ENCODE data around the gene TMEM167A.

The TMEM167A gene
- total RNA-seq, result 77.6 to 81.4 reads per million in 2 donors

DNA sequence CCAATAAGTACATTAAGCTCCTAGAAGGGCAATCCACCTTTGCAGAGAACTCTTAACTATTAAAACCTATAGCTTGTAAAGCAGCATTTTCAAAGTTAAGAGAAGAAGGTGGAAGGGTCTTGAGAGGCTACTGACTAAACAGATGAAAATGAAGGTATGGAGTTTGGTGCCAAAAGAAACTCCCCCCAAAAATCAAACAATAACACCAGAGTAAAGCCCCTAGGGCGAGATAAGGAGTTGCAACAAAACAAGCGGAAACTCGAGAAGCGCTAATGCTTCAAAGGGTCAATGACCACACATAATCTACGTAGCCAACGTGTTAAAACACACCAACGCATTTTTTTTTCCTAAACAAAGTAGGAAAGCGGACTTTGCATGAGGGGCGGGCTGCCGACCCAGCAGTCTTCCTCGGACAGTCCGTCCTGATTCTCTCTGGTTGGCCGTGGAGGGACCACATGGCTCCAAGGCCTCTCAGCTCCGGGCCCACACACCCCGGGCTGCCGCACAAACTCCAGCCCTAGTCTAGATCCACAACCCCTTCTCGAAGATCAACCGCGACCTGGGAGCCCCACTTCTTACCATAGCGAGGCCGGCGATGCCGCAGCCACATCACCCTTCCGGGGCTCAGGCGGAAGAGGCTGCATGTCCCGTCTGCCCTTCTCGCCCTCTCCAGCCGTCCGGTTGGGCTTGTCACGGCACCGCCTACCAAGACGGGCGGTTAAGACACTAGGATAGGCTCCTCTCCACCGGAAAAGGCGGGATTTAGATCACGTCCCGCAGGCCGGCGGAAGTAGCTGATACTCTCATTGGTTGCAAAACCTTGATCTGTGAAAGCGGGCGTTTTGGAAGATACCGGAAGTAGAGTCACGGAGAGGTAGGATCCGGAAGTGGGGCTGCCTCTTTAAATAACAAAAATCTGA, at the start of gene TMEM167A, which contains the start of gene XRCC4:
Gene TMEM167A, minus strand, starts transcription at position 653 of the 920 bp plus-strand sequence. Its CDS starts 71 bp downstream, at position 582.
Gene XRCC4, plus strand, starts transcription at position 806 of the 920 bp plus-strand sequence. CDS start 27,373 bp downstream, outside the sequence.
- peak; percentile 70 for DNase-seq

GRCh38 chr5:83126501-83126900, 49.3 kb upstream of the TMEM167A start:
- no peak for DNase-seq

DNA sequence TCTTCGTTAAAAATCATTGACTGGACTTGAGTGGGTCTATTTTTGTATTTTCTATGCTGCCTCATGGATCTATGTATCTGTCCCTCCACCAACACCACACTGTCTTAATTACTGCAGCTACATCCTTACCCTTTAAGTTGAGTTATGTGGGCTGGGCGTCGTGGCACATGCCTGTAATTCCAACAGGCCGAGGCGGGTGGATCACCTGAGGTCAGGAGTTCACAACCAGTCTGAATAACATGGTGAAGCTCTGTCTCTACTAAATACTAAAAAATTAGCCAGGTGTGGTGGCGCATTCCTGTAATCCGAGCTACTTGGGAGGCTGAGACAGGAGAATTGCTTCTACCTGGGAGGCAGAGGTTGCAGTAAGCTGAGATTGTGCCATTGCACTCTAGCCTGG, 48.4 kb upstream of the TMEM167A start:
- DNase-seq, result no peak

DNA sequence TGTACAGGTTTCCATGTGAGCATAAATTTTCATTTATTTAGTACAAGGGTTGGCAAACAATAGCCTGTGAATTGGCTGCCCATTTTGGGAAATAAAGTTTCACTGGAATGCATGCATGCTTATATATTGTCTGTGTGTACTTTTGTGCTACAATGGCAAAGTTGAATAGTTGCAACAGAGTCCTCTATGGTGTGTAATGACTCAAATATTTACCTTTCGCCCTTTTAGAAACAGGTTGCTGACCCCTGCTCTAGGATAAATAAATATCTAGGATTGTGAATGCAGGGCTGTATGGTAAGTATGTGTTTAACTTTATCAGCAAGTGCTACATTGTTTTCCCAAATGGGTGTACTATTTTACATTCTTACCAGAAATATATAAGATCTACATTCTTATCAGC, 47.4 kb upstream of the TMEM167A start:
- no peak for DNase-seq

DNA sequence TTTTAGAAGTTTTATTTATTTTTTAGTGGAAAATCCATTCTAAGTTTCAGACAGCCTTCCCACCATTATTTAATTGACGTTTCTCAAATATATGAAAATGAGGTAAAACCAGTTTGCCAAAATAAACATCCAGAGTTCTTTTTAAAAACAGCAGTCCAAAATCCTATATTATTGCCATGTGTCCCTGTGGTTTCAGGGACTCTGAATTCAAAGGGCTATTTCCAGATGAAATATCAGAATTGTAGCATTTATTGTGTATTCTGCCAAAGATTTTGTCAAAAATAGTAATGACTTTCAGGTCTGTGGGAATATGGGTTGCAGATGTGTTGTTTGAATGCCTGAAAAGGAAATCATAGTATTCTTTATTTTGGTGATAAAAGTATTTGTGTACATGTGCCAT, 41.8 kb upstream of the TMEM167A start:
- no peak for DNase-seq

GRCh38 chr5:83118471-83118870, 41.3 kb upstream of the TMEM167A start:
- no peak for DNase-seq

DNA sequence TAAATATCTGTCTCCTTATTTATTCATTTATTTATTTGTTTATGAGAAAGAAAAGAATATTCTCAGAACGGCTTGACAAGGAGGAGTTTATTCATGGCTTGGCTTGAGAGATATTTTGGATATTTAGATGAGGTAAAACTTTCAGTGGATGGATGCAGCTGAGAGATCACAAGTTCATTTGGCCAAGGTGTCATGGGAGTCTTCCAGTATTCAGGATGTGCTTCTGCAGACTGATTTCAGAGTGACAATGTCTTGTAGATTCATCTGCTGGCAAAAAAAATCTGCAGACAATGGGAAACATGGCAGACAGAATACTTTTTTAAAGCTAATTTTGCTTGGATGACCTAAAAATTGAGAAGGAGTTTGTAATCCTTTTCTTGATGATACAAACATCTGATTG, 38.6 kb upstream of the TMEM167A start:
- no peak for DNase-seq

DNA sequence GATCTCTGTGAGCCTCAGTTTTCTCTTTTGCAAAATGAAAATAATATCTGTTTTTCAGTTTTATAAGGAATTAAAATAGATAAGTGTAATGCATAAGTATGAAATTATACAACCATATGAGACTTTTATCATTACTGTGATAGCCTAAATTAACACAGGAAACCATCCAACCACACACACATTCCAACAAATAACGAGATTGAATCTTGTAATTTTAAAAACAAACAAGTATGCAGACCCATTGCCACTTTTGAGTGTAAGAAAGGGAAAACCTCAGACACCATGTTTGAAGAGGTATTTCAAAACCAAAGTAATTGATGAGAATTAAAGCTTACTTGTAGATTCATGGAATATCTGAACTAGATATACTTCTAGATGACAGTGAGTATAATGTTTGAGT, 32.2 kb upstream of the TMEM167A start:
- DNase-seq, result no peak

DNA sequence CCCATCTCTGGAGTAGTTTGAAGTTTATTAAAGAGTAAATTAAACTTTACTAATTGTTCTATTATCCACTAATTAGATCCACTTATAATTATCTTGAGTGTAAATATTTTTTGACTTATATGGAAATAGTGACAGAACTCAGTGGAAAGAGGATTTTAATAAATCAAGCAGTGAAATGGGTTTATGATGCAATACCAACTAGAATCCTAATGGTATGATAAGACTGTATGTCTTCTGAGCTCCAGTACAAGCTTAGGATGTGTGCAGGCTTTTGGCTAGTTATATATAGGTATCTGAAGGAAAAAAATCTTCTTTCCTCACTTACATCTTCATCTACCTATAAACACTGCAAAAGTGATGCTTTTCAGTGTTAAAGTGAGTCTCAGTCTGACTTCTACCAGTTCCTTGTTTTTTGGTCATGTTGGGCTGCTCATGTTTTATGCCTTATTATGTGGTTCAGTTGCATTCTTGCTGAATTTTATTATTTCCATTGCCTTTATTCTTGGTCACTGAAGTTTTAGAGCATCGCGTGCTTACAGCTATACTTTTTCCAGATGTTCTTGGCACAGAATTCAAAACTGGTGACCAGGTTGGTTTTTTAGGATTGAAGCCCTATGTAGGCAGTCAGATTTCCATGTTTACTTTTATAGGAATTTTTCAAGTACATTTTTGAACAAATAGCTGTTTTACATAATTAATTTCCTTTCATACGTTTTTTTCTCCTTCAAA, 30.7 kb upstream of the TMEM167A start:
- no peak for DNase-seq

DNA sequence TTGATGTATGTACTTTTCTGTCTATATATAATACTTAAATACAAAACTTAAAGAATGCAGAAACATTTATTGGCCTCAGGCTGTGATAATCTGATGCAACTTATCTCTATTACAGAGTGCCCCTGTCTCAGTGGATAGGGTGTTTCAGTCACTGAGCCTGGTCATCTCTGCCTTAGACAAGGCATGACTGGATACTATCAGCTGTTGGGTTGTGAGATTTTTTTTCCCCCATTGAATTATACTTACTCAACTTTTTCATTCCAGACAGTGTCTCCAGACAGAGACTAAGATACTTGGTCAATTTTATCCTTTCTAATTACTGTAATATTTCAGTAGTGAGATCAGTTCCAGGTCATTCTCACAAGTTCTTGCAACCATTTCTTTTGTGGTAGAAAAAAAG, 26.8 kb upstream of the TMEM167A start:
- DNase-seq, result no peak

DNA sequence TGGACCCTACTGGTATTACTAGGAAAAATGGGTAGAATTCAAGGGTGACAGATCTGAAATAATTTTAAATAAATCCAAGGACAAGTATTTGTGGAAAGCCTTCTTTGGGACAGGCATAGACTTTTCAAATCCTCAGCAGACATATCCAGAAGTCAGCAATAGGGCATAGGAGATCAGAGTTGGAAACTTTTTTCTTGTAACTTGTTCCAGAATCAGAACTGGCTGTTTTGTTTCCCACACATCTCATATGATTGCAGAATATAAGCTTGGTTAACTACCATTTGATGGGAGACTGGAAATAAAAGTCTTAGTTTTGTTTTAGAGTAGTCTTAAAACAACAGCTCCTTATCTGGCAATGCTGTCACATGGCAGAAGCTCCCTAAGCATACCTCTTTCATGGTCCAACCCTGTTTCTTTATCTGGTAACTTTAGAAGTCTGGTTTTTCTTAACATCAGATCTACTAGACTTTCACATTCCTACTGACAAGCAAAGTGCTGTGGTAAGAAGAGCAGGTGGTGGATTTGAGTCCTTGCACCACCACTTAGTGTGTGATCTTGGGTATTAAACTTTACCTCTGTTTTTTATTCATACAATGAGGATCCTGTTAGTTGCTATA, 25.3 kb upstream of the TMEM167A start:
- no peak for DNase-seq

DNA sequence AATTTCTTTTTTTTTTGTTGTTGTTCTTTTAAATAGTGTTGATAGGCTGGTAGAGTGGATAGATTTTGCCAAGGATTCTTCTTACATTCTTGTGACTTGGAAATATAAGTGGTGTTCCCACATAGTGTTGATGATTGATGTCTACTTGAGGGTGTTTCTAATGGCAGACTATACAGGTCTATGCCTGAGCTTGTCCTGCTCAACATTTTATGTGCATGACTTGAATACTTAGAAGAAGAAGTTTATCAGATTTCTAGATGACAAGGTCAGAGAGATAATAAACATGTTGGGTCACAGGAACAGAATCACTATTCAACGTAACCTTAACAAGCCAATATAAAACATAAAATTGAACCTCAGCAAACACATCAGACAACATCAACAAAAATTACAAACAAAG, 24.3 kb upstream of the TMEM167A start:
- DNase-seq, result no peak

DNA sequence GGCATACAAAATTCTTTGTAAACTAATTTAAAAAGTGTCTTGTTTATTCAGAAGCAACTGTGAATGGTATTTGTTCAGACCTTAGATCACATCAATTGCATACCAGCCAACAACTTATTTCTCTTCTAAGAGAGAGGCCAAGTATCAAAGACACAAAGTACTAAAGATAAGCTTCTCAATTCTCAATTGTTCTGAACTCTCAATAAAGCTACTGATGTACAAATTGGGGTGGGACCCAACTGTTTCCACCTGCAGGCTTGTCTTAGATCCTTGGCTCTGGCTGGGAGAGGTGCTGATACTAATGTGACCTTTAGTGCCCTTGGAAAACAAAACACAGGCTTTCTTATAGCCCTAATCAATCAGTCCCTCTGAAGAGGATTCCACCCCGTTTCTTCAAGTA, 22.3 kb upstream of the TMEM167A start:
- DNase-seq, result no peak

- DNase-seq, result no peak
Observed at GRCh38 chr5:83099001-83099400, 21.8 kb upstream of the TMEM167A start.

- no peak for DNase-seq
Observed at GRCh38 chr5:83097689-83098231, 20.6 kb upstream of the TMEM167A start.

- DNase-seq, result no peak
Observed at GRCh38 chr5:83096660-83097339, 19.6 kb upstream of the TMEM167A start.

DNA sequence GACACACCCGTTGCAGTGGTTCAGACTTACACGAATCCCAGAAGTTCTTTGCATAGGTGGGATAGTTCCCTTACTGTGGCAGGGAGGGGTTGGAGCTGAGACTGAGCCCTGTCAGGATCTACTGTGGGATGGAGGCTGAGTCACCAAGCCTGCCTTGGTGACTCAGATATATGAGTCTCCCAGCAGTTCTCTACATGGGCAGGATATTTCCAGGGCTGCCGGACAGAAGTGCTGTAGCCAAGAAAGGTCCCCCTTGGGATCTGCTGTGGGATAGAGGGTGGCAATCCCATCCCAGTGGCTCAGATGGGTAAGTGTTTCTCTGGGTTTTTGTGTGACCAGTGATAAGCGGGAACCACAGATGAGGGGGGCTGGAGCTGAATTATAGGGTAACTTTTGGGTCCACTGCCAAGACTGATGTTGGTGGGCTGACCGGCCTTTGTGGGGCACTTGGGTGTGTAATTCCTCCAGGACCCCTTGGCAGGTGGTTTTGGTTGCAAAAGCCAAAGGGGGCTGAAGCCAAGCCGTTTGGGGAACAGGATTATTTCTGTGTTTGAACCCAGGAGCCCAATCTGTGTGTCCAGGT, 18.9 kb upstream of the TMEM167A start:
- DNase-seq, result no peak

DNA sequence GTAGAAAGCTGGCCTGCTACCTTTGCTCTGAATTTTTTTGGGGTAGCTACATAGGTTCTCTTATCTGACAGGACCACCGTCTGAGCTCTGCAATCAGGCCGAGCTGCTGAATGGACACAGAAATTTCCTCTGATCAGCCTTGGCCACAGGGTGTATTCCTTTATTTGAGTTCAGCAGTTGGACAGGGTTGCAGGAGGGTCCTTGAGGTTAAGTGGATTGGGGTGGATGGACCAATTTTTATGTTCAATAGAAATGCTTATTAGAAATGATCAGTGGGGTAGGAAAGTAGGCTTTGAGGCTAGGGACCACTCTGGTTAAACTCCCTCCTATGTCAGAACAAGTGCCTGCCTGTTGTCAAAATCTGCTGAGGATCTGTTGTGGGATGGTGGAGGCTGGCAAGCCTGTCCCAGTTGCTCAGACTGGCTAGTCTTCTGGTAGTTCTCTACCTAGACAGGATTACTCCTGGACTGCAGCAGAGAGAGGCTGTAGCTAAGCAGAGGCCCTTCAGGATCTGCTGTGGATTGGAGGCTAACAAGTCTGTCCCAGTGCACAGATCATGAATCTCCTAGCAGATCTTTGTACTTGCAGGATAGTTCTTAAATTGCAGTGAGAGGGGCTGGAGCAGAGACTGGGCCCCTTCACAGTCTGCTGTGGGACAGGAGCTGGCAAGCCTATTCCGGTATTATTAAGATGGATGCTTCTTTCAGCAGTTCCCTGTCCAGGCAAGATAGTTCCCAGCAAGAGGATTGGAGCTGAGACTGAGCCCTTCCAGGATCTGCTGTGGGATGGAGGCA, 18.2 kb upstream of the TMEM167A start:
- no peak for DNase-seq

- no peak for DNase-seq
Observed at GRCh38 chr5:83093692-83094091, 16.5 kb upstream of the TMEM167A start.

GRCh38 chr5:83092619-83093018, 15.4 kb upstream of the TMEM167A start:
- no peak for DNase-seq

GRCh38 chr5:83090169-83090568, 13.0 kb upstream of the TMEM167A start:
- no peak for DNase-seq
